OCI-LY7 (cell line): ENCODE results near the gene LEMD1. TPM values are rescaled to one million over a fixed set of nuclear protein-coding genes. Genes with fewer than 3 reads are reported as not detected.

ENCODE experiments used
- BruUV-seq: library from RNA; stranded (reverse); fragments of 400-500 nt; replicated peaks from 2 replicates; lab custom pipeline; 2021; lab: Mats Ljungman, UMichigan
- CTCF ChIA-PET: fragments of 300-600 bp; sonication (Branson Sonifier 250); formaldehyde crosslinking; loops from one replicate; lab custom pipeline; 2022; ENCODE audit warnings: antibody characterized with exemption; ENCODE audit not compliant: unreplicated experiment; lab: Charles Lee
- POLR2A ChIA-PET: fragments of 300-600 bp; sonication (Branson Sonifier 250); formaldehyde crosslinking; loops from one replicate; lab custom pipeline; 2022; ENCODE audit warnings: antibody characterized with exemption; lab: Charles Lee
- DNase-seq: peaks from one replicate; pipeline ENCODE4 v3.0.0-alpha.2; 2015; ENCODE audit warnings: low spot score
- H2AFZ ChIP-seq: fragments of 200-600 bp; sonication (generic), shearing (Covaris generic); 2 replicates; pipeline ENCODE4 v1.6.1; 2014; ENCODE audit warnings: mild to moderate bottlenecking, antibody characterized with exemption, low read length, moderate library complexity
- H3K27ac ChIP-seq: fragments of 200-600 bp; sonication (generic); 2 replicates; pipeline ENCODE4 v1.5.1; 2014; ENCODE audit warnings: mixed run types, low read depth, mild to moderate bottlenecking, moderate library complexity, low read length, inconsistent platforms; ENCODE audit not compliant: poor library complexity, severe bottlenecking
- H3K36me3 ChIP-seq: fragments of 200-600 bp; sonication (generic); 2 replicates; pipeline ENCODE4 v1.6.1; 2014; ENCODE audit warnings: mild to moderate bottlenecking, antibody characterized with exemption, low read length, moderate library complexity, mixed read lengths; ENCODE audit not compliant: insufficient read depth
- H3K4me1 ChIP-seq: fragments of 200-600 bp; sonication (generic); 2 replicates; pipeline ENCODE4 v1.5.1; 2014; ENCODE audit warnings: mild to moderate bottlenecking, low read length; ENCODE audit not compliant: insufficient read depth, poor library complexity, severe bottlenecking
- H3K4me2 ChIP-seq: fragments of 200-600 bp; sonication (generic); 2 replicates; pipeline ENCODE4 v1.6.1; 2014; ENCODE audit warnings: mild to moderate bottlenecking, low read length
- H3K4me3 ChIP-seq: fragments of 200-600 bp; sonication (generic); 2 replicates; pipeline ENCODE4 v1.5.1; 2014; ENCODE audit warnings: mild to moderate bottlenecking, low read depth, low read length; ENCODE audit not compliant: poor library complexity, severe bottlenecking
- H3K79me2 ChIP-seq: fragments of 200-600 bp; sonication (generic); 2 replicates; pipeline ENCODE4 v1.6.1; 2016; ENCODE audit warnings: low read depth, mild to moderate bottlenecking, low read length, moderate library complexity, mixed read lengths; ENCODE audit not compliant: insufficient read depth
- H3K9me2 ChIP-seq: fragments of 200-600 bp; sonication (generic); 2 replicates; pipeline ENCODE4 v1.6.1; 2016; ENCODE audit warnings: mild to moderate bottlenecking, low read length, mixed read lengths; ENCODE audit not compliant: insufficient read depth
- H3K9me3 ChIP-seq: fragments of 200-600 bp; sonication (generic); 2 replicates; pipeline ENCODE4 v1.6.1; 2014; ENCODE audit warnings: mild to moderate bottlenecking, mixed run types, low read length, mixed read lengths
- H4K20me1 ChIP-seq: fragments of 200-600 bp; sonication (generic); 2 replicates; pipeline ENCODE4 v1.6.1; 2014; ENCODE audit warnings: mild to moderate bottlenecking, antibody characterized with exemption, low read length, moderate library complexity, mixed read lengths; ENCODE audit not compliant: insufficient read depth
- CTCF ChIP-seq: fragments of 200-600 bp; sonication (generic); conservative IDR thresholded peaks from 2 replicates; pipeline ENCODE4 v1.5.1; 2014; ENCODE audit warnings: mild to moderate bottlenecking, antibody characterized with exemption, low read length, moderate library complexity, mixed read lengths
- EZH2phosphoT487 ChIP-seq: fragments of 200-600 bp; sonication (generic); IDR thresholded peaks from 2 replicates; pipeline ENCODE4 v1.6.1; 2018; ENCODE audit warnings: low read depth, borderline replicate concordance, mild to moderate bottlenecking, mixed run types, antibody characterized with exemption, low read length, moderate library complexity, mixed read lengths
- intact Hi-C: fragments of 100-400 bp; cut with micrococcal nuclease; formaldehyde crosslinking; loops from one replicate; pipeline ENCODE4 v1.10.0; 2022; ENCODE audit not compliant: unreplicated experiment
- total RNA-seq, 2 experiments: library from RNA; depleted of rRNA in 1 of 2; stranded (reverse); fragments of >200 nt in 1 of 2; shearing (Covaris generic) in 1 of 2; gene quantifications; 2 replicates each; pipeline ENCODE4 v1.2.3, GENCODE V29; 2014 to 2022

The LEMD1 gene
- total RNA-seq, 2 experiments from 2014 or later: 0.44 to 0.63 TPM

- intact Hi-C loops: no loop called here
- no peak for DNase-seq
- no peaks in the 10 kb centered on the region for H3K9me3 ChIP-seq
- H3K27ac ChIP-seq: no peak overlapping the region
- no peak overlapping the region for H3K4me2 ChIP-seq
- no peak overlapping the region for H3K4me3 ChIP-seq
- no TSS peak for BruUV-seq
- H2AFZ ChIP-seq: no peak overlapping the region
- no peaks in the 10 kb centered on the region for H3K79me2 ChIP-seq
- no peaks in the 10 kb centered on the region for H3K4me1 ChIP-seq
- H4K20me1 ChIP-seq: no peaks in the 10 kb centered on the region
- POLR2A ChIA-PET: no interaction called here
- no peaks in the 10 kb centered on the region for H3K9me2 ChIP-seq
- no peaks in the 10 kb centered on the region for H3K36me3 ChIP-seq
- no peak for TF ChIP-seq CTCF
- no peak for TF ChIP-seq EZH2phosphoT487
- CTCF ChIA-PET: no interaction called here
Measured at GRCh38 chr1:205360891-205361290, 61.0 kb downstream of the LEMD1 start.

GRCh38 chr1:205359771-205360565 lies 61.9 kb downstream of the LEMD1 start:
- no peaks in the 10 kb centered on the region for H3K4me1 ChIP-seq
- no peak overlapping the region for H3K4me2 ChIP-seq
- POLR2A ChIA-PET: no interaction called here
- no peaks in the 10 kb centered on the region for H3K9me3 ChIP-seq
- no peak for DNase-seq
- no peak overlapping the region for H2AFZ ChIP-seq
- H3K4me3 ChIP-seq: no peak overlapping the region
- no peaks in the 10 kb centered on the region for H3K9me2 ChIP-seq
- no peaks in the 10 kb centered on the region for H3K79me2 ChIP-seq
- H4K20me1 ChIP-seq: no peaks in the 10 kb centered on the region
- CTCF ChIA-PET: no interaction called here
- TF ChIP-seq EZH2phosphoT487: no peak
- TF ChIP-seq CTCF: no peak
- no peak overlapping the region for H3K27ac ChIP-seq
- H3K36me3 ChIP-seq: no peaks in the 10 kb centered on the region
- intact Hi-C loops: no loop called here
- BruUV-seq: no TSS peak

- Histone ChIP-seq H3K9me3 (no peaks in the 10 kb centered on the region), H2AFZ (no peak overlapping the region), H3K36me3 (no peaks in the 10 kb centered on the region), H3K4me1 (no peaks in the 10 kb centered on the region), H3K27ac (no peak overlapping the region), H4K20me1 (no peaks in the 10 kb centered on the region), H3K4me2 (no peak overlapping the region), H3K79me2 (no peaks in the 10 kb centered on the region), H3K9me2 (no peaks in the 10 kb centered on the region), H3K4me3 (no peak overlapping the region)
- ChIA-PET CTCF (no interaction called here), POLR2A (no interaction called here)
- BruUV-seq: no TSS peak
- TF ChIP-seq CTCF (no peak), EZH2phosphoT487 (no peak)
- DNase-seq: no peak
- intact Hi-C loops: no loop called here
Measured at GRCh38 chr1:205358579-205358978, 63.3 kb downstream of the LEMD1 start.
